Choroid plexus epithelial cell (primary cell): Measurements from ENCODE around the gene SLC2A4RG.
A peak's percentile ranks its signal among the peaks of the same experiment; 100 is the strongest.

ENCODE experiments used
- DNase-seq: peaks from one replicate; pipeline ENCODE4 v3.0.0-alpha.2; 2010; ENCODE audit warnings: low read depth
- H3K4me3 ChIP-seq: 2 replicates; pipeline ENCODE4 v1.5.1; 2011; ENCODE audit warnings: low read depth, mild to moderate bottlenecking, control low read depth, low read length, moderate library complexity
- TF ChIP-seq, protein P1 (sequence below): conservative IDR thresholded peaks from 2 replicates; pipeline ENCODE4 v1.5.1; 2011; ENCODE audit warnings: low read depth, mild to moderate bottlenecking, control low read depth, inconsistent platforms, low read length, moderate library complexity

Gene SLC2A4RG

DNA sequence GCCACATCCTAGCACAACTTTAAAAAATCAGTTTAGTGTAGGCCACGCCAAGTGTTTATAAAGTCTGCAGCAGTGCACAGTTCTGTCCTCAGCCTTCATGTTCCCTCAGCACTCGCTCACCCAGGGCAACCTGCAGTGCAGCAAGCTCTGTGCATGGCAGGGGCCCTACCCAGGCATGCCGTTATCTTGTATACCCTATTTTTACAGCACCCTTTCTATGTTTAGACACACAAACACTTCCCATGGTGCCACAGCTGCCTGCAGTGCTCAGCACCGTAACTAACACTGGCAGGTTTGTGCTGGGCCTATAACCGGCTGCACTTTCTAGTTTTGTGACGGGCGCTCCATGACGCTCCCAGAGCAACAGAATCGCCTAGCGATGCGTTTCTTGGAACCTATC, 47.7 kb downstream of the SLC2A4RG start:
- H3K4me3 ChIP-seq, result no peak overlapping the region
- DNase-seq, result no peak
- TF ChIP-seq, protein P1, sequence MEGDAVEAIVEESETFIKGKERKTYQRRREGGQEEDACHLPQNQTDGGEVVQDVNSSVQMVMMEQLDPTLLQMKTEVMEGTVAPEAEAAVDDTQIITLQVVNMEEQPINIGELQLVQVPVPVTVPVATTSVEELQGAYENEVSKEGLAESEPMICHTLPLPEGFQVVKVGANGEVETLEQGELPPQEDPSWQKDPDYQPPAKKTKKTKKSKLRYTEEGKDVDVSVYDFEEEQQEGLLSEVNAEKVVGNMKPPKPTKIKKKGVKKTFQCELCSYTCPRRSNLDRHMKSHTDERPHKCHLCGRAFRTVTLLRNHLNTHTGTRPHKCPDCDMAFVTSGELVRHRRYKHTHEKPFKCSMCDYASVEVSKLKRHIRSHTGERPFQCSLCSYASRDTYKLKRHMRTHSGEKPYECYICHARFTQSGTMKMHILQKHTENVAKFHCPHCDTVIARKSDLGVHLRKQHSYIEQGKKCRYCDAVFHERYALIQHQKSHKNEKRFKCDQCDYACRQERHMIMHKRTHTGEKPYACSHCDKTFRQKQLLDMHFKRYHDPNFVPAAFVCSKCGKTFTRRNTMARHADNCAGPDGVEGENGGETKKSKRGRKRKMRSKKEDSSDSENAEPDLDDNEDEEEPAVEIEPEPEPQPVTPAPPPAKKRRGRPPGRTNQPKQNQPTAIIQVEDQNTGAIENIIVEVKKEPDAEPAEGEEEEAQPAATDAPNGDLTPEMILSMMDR, result no peak

- no peak overlapping the region for H3K4me3 ChIP-seq
- no peak for DNase-seq
- TF ChIP-seq, protein P1, result no peak
Observed at GRCh38 chr20:63787749-63788148, 48.2 kb downstream of the SLC2A4RG start.

DNA sequence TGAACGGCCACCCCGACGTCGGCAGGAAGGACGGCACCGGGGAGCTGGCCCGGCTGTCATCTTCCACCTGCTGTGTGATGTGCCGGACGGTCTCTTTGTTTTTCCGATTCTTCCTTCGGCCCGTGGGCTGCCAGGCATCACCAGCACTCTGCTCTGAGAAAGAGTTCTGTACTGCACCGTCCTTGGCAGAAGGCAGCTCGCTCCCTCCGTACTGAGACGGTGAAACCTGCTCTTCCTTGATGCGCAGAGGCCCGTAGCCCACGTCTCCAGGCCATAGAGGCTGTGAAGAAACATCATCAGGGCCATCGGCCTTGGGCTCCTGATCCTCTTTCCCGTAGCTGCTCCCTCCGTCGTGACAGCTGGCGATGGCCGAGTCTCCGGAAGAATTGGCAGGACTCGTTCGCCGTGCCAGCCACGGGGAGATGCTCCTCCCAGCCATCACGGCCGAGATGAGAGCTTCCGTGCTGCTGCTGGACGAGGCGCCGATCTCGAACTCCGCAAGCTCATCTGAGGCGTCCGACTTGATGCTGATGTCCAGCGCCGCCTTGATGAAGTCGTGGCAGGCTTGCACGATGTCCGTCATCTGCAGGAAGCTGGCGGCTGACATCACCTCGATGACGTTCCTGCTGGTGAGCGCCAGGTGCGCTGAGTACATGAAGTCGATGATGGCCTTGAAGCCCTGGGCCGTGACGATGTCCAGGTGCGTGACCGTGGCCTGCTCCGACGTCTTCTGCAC, 50.4 kb downstream of the SLC2A4RG start:
- no peak for DNase-seq
- TF ChIP-seq, protein P1, result no peak
- no peak overlapping the region for H3K4me3 ChIP-seq

DNA sequence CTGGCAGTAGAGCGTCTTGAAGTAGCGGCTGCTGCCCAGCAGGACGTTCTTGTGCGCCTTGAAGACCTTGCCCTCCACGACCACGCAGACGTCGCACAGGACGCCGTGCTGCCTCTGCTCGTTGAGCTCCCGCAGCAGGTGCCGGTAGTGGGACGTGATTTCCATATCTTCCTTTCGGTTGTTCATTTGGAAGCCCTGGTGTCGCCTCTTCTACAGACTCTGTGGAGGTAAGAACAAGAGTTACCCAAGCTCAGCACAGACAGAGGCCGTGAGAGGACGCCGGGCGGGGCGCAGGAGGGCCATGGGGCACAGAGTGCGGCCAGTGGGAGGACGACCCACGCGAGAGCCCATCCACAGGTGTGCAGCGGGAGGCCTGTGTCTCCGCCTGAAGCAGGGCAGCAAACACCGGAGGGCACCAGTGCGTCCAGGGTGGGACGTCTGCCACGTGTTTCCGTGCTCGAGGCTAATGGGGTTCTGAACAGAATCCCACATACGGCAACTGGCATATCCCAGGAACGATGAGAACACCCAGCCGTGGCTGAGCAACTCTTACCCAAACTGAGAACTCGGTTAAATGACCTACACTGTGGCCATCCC, 51.1 kb downstream of the SLC2A4RG start:
- no peak for DNase-seq
- no peak overlapping the region for H3K4me3 ChIP-seq
- TF ChIP-seq, protein P1, result no peak

DNA sequence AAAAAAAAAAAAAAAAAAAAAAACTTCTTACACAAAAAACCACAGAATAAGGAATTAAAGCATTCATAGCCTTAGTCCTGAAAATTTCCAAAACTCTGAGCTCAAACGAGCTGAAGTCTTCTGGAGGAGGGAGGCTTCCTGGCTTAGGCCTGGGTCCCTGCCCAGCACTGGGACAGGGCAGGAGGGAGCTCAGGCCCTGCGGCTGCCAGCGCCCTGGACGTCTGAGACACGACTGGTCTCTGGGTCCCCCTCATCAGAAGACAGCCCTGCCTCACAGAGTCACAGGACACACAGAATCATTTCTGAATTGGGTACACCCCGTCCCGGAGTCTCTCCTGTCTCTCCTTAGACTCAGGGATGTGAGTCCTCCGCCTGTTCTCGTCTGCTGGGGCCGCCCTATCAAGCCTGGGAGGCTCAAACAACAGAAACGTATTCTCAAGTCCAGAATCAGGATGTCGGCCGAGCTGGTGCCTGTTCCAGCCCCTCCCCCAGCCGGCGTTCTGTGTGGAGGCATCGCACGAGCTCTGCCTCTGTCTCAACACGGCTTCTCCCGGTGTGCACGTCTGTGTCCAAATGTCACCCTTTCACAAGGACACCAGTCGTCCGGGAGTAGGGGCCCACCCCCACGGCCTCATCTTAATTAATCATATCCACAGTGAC, 52.1 kb downstream of the SLC2A4RG start:
- TF ChIP-seq, protein P1, result no peak
- peak; percentile 45 for DNase-seq

DNA sequence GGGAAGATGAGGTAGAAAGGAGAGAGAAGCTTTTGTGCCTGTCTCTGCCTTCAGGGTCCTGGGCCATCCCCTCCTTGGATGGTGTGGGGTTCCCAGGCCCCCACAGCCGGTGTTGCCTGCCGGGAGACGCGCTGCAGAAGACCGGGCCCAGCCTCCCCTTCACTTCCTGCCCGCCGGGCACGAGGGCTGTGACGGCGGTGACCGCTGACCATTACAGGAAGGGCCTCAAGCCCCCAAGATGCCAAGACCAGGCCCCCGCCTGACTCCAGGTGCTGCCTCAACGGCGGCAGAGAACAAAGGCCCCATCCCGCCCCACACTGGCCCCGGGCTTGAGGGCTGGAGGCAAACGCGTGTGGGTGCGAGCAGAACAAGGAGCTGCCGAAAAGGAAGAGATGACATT, 53.3 kb downstream of the SLC2A4RG start:
- H3K4me3 ChIP-seq, result no peak overlapping the region
- no peak for DNase-seq
- TF ChIP-seq, protein P1, result no peak

More for the DNA sequence above, 52.1 kb downstream of the SLC2A4RG start:
- H3K4me3 ChIP-seq, result no peak overlapping the region
